Spleen (tissue), 7 donors: ENCODE data around the gene TLE5.

Experiments
- CTCF ChIP-seq, 11 experiments: fragments of 200-600 bp in 7 of 11; fragments of 450-650 bp in 4 of 11; sonication (generic) in 4 of 11; IDR thresholded peaks in 8 of 11; conservative IDR thresholded peaks in 3 of 11; 1 replicate in 7 of 11; 2 replicates in 4 of 11; pipeline versions ENCODE4 v1.4.0 to v1.8.0; 2016 to 2021; ENCODE audit warnings: antibody characterized with exemption in 11 of 11, inconsistent platforms in 4 of 11, mild to moderate bottlenecking in 1 of 11
- POLR2A ChIP-seq, 3 donors: fragments of 450-650 bp; IDR thresholded peaks; one replicate each; pipeline ENCODE4 v1.5.1; 2017; ENCODE audit warnings: antibody characterized with exemption in 3 of 3, mild to moderate bottlenecking in 1 of 3
- donor health status: DM: no; HTN: no; CAD: no; lungs with moderate emphysema.
- donor health status: DM: no; HTN: no; CAD: no.
- donor health status: DM: no; HTN: no; CAD: no.

DNA sequence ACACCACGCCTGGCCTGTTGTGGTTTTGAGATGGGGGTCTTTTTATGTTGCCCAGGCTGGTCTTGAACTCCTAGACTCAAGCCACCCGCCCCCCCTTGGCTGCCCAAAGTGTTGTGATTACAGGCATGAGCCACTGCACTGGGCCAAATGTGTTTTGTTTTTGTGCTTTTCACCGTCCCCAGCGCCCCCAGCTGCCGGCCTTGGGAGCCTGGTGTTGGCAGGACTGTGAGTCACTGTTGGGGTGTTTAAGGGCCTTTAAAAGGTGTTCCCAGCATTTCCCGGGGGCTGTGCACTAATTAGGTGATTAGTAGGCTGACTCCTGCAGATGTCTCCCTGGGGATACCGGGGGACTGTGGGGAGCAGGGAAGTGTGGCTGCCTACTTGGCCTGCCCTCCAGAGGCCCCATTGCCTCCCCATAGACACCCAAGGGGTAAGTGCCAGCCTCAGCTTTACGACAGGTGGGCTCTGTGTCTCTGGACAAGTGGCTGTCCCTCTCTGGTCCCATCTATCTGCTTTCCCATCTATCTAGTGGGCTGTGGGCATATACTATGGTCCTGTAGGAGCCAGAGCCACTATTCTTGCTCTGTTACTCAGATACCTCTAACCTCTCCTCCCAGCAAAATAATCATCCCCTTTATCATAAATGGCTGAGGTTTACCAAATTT lies 11.8 kb upstream of the TLE5 start:
- no peak for TF ChIP-seq CTCF (IDR thresholded peaks at IDR 0.05 in 8 of 11, conservative IDR thresholded peaks at IDR 0.05 in 3 of 11)
- no peak for TF ChIP-seq POLR2A (IDR thresholded peaks at IDR 0.05)
